GM10248 (cell line): ENCODE data around the gene TEPSIN.

ENCODE experiments used
- CTCF ChIA-PET: fragments of 300-600 bp; sonication (Branson Sonifier 250); formaldehyde crosslinking; extraction: SDS; loops from one replicate; lab custom pipeline; 2021; ENCODE audit warnings: antibody characterized with exemption; lab: Yijun Ruan, JAX
- POLR2A ChIA-PET: fragments of 350-650 bp; sonication (Branson Sonifier 250); formaldehyde crosslinking; extraction: SDS; loops from one replicate; lab custom pipeline; 2020; ENCODE audit warnings: antibody characterized with exemption; lab: Yijun Ruan, JAX
- DNase-seq: peaks from one replicate; pipeline ENCODE4 v3.0.0; 2012; ENCODE audit errors: extremely low spot score
- TF ChIP-seq, protein P1 (sequence below): IDR thresholded peaks from 2 replicates; pipeline ENCODE4 v1.5.1; 2012; ENCODE audit warnings: mild to moderate bottlenecking, low read depth; ENCODE audit errors: extremely low read depth, missing control alignments, control extremely low read depth

The TEPSIN gene

GRCh38 chr17:81222906-81223761 lies 15.7 kb downstream of the TEPSIN start, which contains the start of gene CEP131:
TSS of gene CEP131 (minus strand) at chr17:81222965. CDS start at chr17:81220056, 2,909 bp downstream.
- TF ChIP-seq, protein P1, sequence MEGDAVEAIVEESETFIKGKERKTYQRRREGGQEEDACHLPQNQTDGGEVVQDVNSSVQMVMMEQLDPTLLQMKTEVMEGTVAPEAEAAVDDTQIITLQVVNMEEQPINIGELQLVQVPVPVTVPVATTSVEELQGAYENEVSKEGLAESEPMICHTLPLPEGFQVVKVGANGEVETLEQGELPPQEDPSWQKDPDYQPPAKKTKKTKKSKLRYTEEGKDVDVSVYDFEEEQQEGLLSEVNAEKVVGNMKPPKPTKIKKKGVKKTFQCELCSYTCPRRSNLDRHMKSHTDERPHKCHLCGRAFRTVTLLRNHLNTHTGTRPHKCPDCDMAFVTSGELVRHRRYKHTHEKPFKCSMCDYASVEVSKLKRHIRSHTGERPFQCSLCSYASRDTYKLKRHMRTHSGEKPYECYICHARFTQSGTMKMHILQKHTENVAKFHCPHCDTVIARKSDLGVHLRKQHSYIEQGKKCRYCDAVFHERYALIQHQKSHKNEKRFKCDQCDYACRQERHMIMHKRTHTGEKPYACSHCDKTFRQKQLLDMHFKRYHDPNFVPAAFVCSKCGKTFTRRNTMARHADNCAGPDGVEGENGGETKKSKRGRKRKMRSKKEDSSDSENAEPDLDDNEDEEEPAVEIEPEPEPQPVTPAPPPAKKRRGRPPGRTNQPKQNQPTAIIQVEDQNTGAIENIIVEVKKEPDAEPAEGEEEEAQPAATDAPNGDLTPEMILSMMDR, result no peak
- peak; percentile 99 for DNase-seq
- ChIA-PET POLR2A (interaction anchor here (0.5 to 1.3 kb wide), 4 partner anchors 15 to 1077 kb away, joined by 3 to 8 read pairs (median 4); partner anchors contain the start of genes ACTG1, NDUFAF8 and TEPSIN), CTCF (interaction anchor here (0.7 to 1.3 kb wide), 8 partner anchors 9 to 296 kb away, joined by 3 to 4 read pairs (median 3); partner anchors contain the start of genes NDUFAF8, SLC38A10 and TEPSIN)

DNA sequence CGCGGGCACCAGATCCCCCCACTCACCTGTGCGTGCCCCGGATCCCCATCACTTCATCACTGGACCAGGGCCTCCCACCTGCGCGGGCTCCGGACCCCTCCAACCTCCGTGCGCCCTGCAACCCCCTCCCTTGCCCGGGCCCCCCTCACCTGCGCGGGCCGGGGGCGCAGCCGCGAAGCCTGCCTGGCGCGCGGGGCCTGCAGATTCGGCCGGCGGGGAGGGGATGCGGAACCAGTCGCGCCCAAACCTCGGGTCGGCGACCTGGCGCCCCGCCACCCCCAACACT lies 16.3 kb downstream of the TEPSIN start:
- TF ChIP-seq, protein P1, result no peak
- ChIA-PET CTCF (interaction anchor here (0.7 to 1.3 kb wide), 8 partner anchors 9 to 296 kb away, joined by 3 to 4 read pairs (median 3); partner anchors contain the start of genes NDUFAF8, SLC38A10 and TEPSIN), POLR2A (interaction anchor here (0.5 to 1.3 kb wide), 4 partner anchors 16 to 1077 kb away, joined by 3 to 8 read pairs (median 4); partner anchors contain the start of genes ACTG1, NDUFAF8 and TEPSIN)
- no peak for DNase-seq

DNA sequence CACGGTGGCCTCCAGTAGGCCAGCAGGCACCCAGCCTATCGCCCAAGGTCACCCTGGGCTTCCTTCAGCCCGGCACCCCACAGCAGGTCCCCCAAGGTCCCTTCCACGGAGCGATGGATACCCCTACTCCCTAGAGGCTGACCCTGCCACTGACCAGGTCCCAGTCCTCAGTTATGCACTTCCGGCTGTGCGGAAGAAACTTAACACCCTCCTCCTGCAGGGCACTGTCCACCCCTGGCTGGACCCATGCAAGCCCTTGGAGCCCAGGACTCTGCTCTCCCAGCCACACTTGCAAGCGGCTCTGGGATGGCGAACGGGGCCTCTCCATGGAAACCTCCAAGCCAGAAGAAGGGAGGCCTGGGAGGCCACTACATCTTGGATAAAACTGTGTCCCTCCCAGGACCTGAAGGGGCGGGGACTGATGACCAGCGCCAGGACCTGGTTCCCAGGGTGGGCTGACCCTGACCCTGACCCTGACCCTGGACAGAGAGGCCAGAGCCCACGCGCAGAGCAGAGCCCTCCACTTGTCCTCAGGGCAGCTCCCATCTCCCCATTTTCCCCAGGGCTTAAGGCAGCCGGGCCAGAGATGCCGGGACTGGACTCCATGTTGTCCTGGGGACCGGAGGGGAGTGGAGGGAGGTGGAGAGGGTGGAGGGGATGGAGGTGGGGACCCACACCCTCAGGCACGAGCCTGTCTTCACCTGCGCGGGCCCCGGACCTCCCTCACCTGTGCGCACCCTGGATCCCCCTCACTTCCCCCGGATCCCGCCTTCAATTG lies 16.8 kb downstream of the TEPSIN start:
- CTCF ChIA-PET, result interaction anchor here (0.9 to 1.6 kb wide), 7 partner anchors 15 to 297 kb away, joined by 3 to 4 read pairs (median 3); partner anchors contain the start of genes NDUFAF8, SLC38A10 and TEPSIN
- TF ChIP-seq, protein P1, result no peak

DNA sequence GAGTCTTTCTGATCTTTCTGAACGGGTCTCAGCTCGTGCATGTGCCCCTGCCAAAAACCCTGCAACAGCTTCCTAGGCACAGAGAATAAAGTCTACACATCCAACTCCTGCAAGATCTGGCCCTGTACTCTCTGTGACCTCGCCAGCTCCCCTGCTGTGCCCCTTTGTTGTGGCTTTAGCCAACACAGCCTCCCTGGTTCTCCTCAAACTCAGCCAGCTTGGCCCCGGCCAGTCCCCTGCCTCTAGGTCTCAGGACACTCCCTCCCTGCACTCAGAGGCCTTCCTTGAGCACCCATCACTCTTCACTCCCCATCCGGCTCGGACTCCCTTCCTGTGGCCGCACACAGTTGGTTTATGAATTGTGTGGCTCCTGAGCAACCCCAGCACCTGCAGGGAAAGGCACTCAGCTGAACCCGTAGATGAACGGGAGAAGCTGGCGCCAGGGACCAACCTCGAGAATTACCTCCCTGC lies 17.4 kb downstream of the TEPSIN start:
- ChIA-PET CTCF (interaction anchor here (0.9 to 1.6 kb wide), 3 partner anchors 15 to 264 kb away, joined by 3 read pairs; no protein-coding TSS in a partner anchor), POLR2A (no interaction called here)
- no peak for DNase-seq
- TF ChIP-seq, protein P1, result no peak

More for the DNA sequence above, 16.8 kb downstream of the TEPSIN start:
- no peak for DNase-seq
- POLR2A ChIA-PET, result interaction anchor here (0.5 to 1.3 kb wide), 4 partner anchors 17 to 1076 kb away, joined by 3 to 8 read pairs (median 4); partner anchors contain the start of genes ACTG1, NDUFAF8 and TEPSIN

- TF ChIP-seq, protein P1, result no peak
- ChIA-PET POLR2A (interaction anchor here (1.5 kb wide), 1 partner anchor 293 kb away, joined by 3 read pairs; the partner anchor contains the start of gene ACTG1), CTCF (interaction anchor here (1.3 kb wide), 1 partner anchor 265 kb away, joined by 3 read pairs; no protein-coding TSS in a partner anchor)
- no peak for DNase-seq
Measured at GRCh38 chr17:81219476-81220180, 19.2 kb downstream of the TEPSIN start.
